Measurements from ENCODE around the gene NMNAT3.

DNA sequence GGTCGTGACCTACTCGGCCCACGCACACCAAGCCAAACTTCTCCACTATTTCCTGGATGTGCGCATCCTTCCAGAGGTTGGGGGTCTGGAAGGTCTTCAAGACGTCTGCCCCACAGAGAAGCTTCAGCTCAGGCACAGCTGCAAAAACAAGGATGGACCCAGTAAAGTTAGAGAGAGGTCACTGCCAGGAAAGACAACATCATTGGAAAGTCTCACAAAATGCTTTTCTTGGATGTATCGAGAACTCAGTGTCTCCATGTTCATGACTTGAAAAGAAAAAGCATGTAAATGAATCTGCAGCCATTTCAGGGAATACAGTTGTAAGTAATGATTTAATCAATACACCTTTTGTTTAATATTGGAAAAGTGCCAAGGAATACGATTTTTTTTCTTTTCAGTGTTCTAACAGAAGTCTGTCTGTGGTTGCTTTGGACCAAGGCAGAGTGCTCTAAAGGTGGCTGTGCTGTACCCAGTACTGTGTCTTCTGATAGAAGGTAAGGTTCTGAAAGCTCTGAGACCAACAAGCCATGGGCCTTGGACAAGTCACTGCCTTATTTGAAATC, 116.4 kb downstream of the NMNAT3 start:
- TF ChIP-seq CTCF (IDR thresholded peaks at IDR 0.05; ENCODE audit: low read depth, low read length, poor library complexity, severe bottlenecking) (no peak), EZH2phosphoT487 (IDR thresholded peaks at IDR 0.05; ENCODE audit: borderline replicate concordance, low read length) (no peak)
